CD8-positive, alpha-beta memory T cell (primary cell): ENCODE results near the gene GBP4. TPM values are rescaled to one million over a fixed set of nuclear protein-coding genes. Genes with fewer than 3 reads are reported as not detected.
A peak's percentile ranks its signal among the peaks of the same experiment; 100 is the strongest.

Source experiments
- CTCF ChIA-PET: fragments of 350-600 bp; sonication (Branson Sonifier 250); formaldehyde crosslinking; loops from one replicate; lab custom pipeline; 2021; ENCODE audit warnings: antibody characterized with exemption; lab: Charles Lee
- POLR2A ChIA-PET: fragments of 350-600 bp; sonication (Branson Sonifier 250); formaldehyde crosslinking; loops from one replicate; lab custom pipeline; 2021; ENCODE audit warnings: antibody characterized with exemption; lab: Charles Lee
- DNase-seq, 5 donors: peaks; one replicate each; pipeline versions ENCODE4 v3.0.0 to v3.0.0-alpha.2; 2020 to 2022; ENCODE audit warnings: mixed read lengths in 1 of 5
- H3K27ac ChIP-seq: one replicate; pipeline ENCODE4 v1.7.0; 2013; ENCODE audit warnings: low read depth, mild to moderate bottlenecking, low read length, moderate library complexity
- H3K27me3 ChIP-seq: 2 replicates; pipeline ENCODE4 v1.7.0; 2013; ENCODE audit warnings: low read length, mild to moderate bottlenecking; ENCODE audit not compliant: insufficient read depth, poor library complexity, severe bottlenecking
- H3K36me3 ChIP-seq: 2 replicates; pipeline ENCODE4 v1.7.0; 2013; ENCODE audit warnings: mild to moderate bottlenecking, low read length, moderate library complexity; ENCODE audit not compliant: insufficient read depth
- H3K4me1 ChIP-seq: 2 replicates; pipeline ENCODE4 v1.7.0; 2013; ENCODE audit warnings: mild to moderate bottlenecking, low read length, moderate library complexity; ENCODE audit not compliant: insufficient read depth
- H3K4me3 ChIP-seq: 2 replicates; pipeline ENCODE4 v1.7.0; 2013; ENCODE audit warnings: mild to moderate bottlenecking, low read length
- H3K9me3 ChIP-seq: 2 replicates; pipeline ENCODE4 v1.7.0; 2013; ENCODE audit warnings: mild to moderate bottlenecking, low read length
- H3K27ac Mint-ChIP-seq, 8 donors: one replicate each; pipeline ENCODE4 v1.8.0; 2020 to 2021; ENCODE audit warnings: mixed read lengths in 8 of 8, mild to moderate bottlenecking in 6 of 8, inconsistent platforms in 3 of 8, moderate library complexity in 3 of 8
- H3K27me3 Mint-ChIP-seq, 2 donors: one replicate each; pipeline ENCODE4 v1.8.0; 2020 to 2021; ENCODE audit warnings: mixed read lengths in 2 of 2, mild to moderate bottlenecking in 1 of 2, moderate library complexity in 1 of 2
- H3K36me3 Mint-ChIP-seq, 3 donors: one replicate each; pipeline ENCODE4 v1.8.0; 2020 to 2021; ENCODE audit warnings: mixed read lengths in 3 of 3, inconsistent platforms in 1 of 3, mild to moderate bottlenecking in 1 of 3
- H3K4me1 Mint-ChIP-seq, 3 donors: one replicate each; pipeline ENCODE4 v1.8.0; 2020 to 2021; ENCODE audit warnings: mixed read lengths in 3 of 3, inconsistent platforms in 1 of 3, mild to moderate bottlenecking in 1 of 3
- H3K4me3 Mint-ChIP-seq, 7 donors: one replicate each; pipeline ENCODE4 v1.8.0; 2020 to 2021; ENCODE audit warnings: mixed read lengths in 7 of 7, mild to moderate bottlenecking in 6 of 7, moderate library complexity in 4 of 7, inconsistent platforms in 2 of 7
- H3K9me3 Mint-ChIP-seq, 5 donors: one replicate each; pipeline ENCODE4 v1.8.0; 2020 to 2022; ENCODE audit warnings: mixed read lengths in 5 of 5, mild to moderate bottlenecking in 3 of 5, moderate library complexity in 2 of 5, inconsistent platforms in 1 of 5
- polyA plus RNA-seq: library from polyadenylated mRNA; unstranded; fragments of 300-500 nt; fragmentation: Illumina TruSeq; gene quantifications from one replicate; pipeline ENCODE4 v1.2.3, GENCODE V29; 2021
- total RNA-seq, 2 experiments: library from RNA; stranded (reverse); gene quantifications; one replicate each; pipeline ENCODE4 v1.2.3, GENCODE V29; 2021

The GBP4 gene
- total and polyA plus RNA-seq, 3 experiments from 2014 or later, result 24.2 to 48.3 (median 26.6) TPM

DNA sequence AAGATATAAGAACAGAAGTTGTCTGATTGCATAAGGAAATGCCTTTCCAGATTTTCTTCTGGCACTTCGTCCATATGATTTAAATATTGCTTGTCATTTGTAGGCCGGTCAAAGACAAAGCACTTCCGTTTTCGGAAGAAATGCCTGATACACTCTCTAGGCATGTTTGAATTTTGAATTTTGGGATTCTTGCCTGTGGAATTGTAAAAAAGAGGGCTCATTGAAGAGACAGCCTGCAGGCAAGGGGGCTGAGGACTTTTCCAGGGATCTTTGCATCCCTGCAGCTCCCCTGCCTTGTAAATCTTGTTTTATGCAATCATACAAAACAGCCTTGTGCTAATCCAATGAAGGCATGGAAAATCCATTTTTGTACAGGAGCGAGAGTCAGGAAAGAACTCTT, 7.4 kb downstream of the GBP4 start:
- peaks cover 54 to 89% (median 83%) of the 10 kb centered on the region in 3 donors for H3K4me1 Mint-ChIP-seq
- peaks cover 27% of the 10 kb centered on the region for H3K36me3 ChIP-seq
- H3K4me1 ChIP-seq, result peaks cover 26% of the 10 kb centered on the region
- no peaks in the 10 kb centered on the region for H3K27me3 ChIP-seq
- no peak overlapping the region for H3K4me3 Mint-ChIP-seq
- H3K27ac ChIP-seq, result no peak overlapping the region
- H3K36me3 Mint-ChIP-seq, result peaks cover 14 to 97% (median 59%) of the 10 kb centered on the region in 3 donors
- H3K27me3 Mint-ChIP-seq, result no peaks in the 10 kb centered on the region
- no peak for DNase-seq
- ChIA-PET CTCF (no interaction called here), POLR2A (no interaction called here)
- no peak overlapping the region for H3K4me3 ChIP-seq
- H3K9me3 ChIP-seq, result no peaks in the 10 kb centered on the region
- H3K9me3 Mint-ChIP-seq, result no peaks in the 10 kb centered on the region
- H3K27ac Mint-ChIP-seq, result peak overlapping the region in 4 of 8 donors; percentile 6 to 60 (median 55)

DNA sequence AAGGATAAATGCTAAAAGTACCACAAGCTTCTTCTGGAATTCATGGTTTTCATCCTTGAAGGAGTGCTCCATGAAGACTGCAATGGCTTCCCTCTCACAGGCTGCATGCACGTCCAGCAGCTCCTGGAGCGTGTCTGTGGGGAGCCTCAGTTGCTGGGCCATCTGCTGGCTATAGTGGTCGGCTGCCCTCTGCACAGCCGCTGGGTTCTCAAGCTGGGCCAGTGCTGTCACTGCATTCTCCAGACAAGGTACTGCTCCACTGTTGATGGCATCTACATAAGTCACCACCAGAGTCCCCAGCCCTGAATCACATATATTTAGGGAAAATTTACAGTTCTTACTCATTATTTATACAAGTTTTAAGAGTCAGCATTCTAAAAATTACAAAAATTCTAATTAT, 8.7 kb downstream of the GBP4 start:
- POLR2A ChIA-PET, result no interaction called here
- Mint-ChIP-seq H3K36me3 (peaks cover 21 to 98% (median 59%) of the 10 kb centered on the region in 3 donors), H3K27ac (peak overlapping the region in 4 of 8 donors; percentile 25 to 92 (median 52)), H3K4me1 (peaks cover 41 to 76% (median 70%) of the 10 kb centered on the region in 3 donors), H3K27me3 (no peaks in the 10 kb centered on the region), H3K9me3 (no peaks in the 10 kb centered on the region), H3K4me3 (no peak overlapping the region)
- Histone ChIP-seq H3K27ac (no peak overlapping the region), H3K9me3 (no peaks in the 10 kb centered on the region), H3K36me3 (peaks cover 40% of the 10 kb centered on the region), H3K4me1 (peaks cover 14% of the 10 kb centered on the region), H3K4me3 (no peak overlapping the region), H3K27me3 (no peaks in the 10 kb centered on the region)
- DNase-seq, result no peak
- CTCF ChIA-PET, result interaction anchor here (0.9 to 1.5 kb wide), 2 partner anchors 9 to 168 kb away, joined by 3 to 5 read pairs; partner anchors contain the start of gene GBP4

DNA sequence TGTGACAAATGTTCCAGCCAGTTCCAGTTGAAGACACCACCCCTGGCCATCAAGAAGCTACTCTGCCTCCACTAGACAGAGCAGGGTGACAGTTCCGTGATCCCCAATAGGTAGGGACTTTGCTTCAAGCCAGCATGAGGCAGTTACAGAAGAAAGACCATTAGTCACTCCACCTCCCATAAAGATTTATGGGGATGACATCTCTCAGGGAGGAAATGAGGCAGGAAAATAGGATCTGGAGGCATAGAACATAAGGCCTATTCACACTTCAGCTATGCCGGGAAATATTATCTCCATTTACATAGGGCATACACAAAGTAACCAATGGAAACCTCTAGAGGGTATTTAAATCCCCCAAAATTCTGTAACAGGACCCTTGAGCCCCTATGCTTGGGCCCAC, 19.4 kb downstream of the GBP4 start:
- ChIA-PET POLR2A (interaction anchor here (0.7 kb wide), 1 partner anchor 29 kb away, joined by 3 read pairs; no protein-coding TSS in a partner anchor), CTCF (no interaction called here)
- Mint-ChIP-seq H3K27ac (peak overlapping the region in 1 of 8 donors; percentile 33), H3K27me3 (no peaks in the 10 kb centered on the region), H3K4me1 (peaks cover 4 to 10% (median 4%) of the 10 kb centered on the region in 3 donors), H3K4me3 (no peak overlapping the region), H3K9me3 (peaks cover 0 to 2% (median under 1%) of the 10 kb centered on the region in 5 donors), H3K36me3 (peaks cover 28 to 31% (median 30%) of the 10 kb centered on the region in 3 donors)
- Histone ChIP-seq H3K36me3 (peaks cover 15% of the 10 kb centered on the region), H3K27ac (no peak overlapping the region), H3K27me3 (no peaks in the 10 kb centered on the region), H3K4me3 (no peak overlapping the region), H3K9me3 (no peaks in the 10 kb centered on the region), H3K4me1 (no peaks in the 10 kb centered on the region)
- no peak for DNase-seq

DNA sequence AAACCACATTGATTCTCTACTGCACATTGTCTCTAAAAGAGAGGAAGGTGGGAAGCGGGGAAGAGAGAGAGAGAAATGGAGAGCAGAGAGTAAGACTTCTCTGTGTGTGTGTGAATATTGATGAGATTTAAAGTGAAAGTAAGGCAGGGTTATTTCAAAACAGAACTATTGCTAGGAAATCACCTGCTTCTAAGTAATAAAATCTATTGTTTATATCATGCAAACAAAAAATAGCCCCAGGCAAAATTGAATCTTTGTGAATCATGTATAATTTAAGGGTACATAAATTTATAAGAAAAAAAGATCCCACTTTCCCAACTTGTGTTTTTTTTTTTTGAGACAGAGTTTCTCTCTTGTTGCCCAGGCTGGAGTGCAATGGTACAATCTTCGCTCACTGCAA, 21.8 kb downstream of the GBP4 start:
- H3K4me1 Mint-ChIP-seq, result peaks cover 3 to 6% (median 4%) of the 10 kb centered on the region in 3 donors
- CTCF ChIA-PET, result no interaction called here
- H3K27me3 ChIP-seq, result no peaks in the 10 kb centered on the region

DNA sequence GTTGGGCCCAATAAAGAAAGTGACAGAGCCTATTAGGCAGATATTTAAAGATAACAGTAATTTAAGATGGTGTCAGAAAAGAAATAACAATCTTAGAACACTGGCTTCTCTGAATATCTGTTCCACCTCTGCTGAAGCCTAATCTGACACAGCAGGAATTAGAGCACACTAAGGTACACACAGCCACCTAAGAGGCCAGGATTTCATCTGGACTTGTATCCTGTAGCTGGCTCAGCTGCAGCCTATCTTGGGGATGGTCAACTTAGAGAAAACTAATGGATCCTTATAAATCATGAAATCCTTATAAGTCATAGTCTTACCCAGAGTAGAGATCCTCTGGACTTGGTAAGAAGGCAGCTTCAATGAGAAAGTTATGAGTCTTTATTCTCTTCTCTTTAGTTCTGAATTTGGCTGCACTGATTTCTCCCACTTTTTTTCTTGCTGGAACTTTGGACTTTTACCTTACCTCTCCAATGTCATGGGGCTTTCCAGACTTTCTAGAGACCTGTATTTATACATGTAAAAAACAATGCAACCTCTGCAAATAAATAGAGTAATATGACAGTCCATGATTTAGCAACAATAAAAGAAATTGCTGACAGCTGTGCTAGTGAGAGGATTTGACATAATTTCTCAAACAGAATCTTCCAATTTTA, 23.0 kb downstream of the GBP4 start, which contains the start of gene GBP7:
Gene GBP7 (minus strand): TSS at position 403 of the 656 bp plus-strand sequence. CDS start 4,068 bp downstream, outside the sequence.
- Mint-ChIP-seq H3K4me1 (peaks cover 0 to 7% (median 6%) of the 10 kb centered on the region in 3 donors), H3K9me3 (no peaks in the 10 kb centered on the region), H3K27me3 (no peaks in the 10 kb centered on the region), H3K27ac (peak within 1 kb of the TSS in 1 of 8 donors; percentile 64), H3K4me3 (no peak within 1 kb of the TSS), H3K36me3 (peaks cover 0 to 5% (median 0%) of the 10 kb centered on the region in 3 donors)
- Histone ChIP-seq H3K36me3 (no peaks in the 10 kb centered on the region), H3K4me3 (no peak within 1 kb of the TSS), H3K4me1 (no peaks in the 10 kb centered on the region), H3K9me3 (no peaks in the 10 kb centered on the region), H3K27me3 (no peaks in the 10 kb centered on the region), H3K27ac (no peak within 1 kb of the TSS)
- DNase-seq, result no peak
- POLR2A ChIA-PET, result no interaction called here
- CTCF ChIA-PET, result no interaction called here

More for the DNA sequence above, 21.8 kb downstream of the GBP4 start:
- Mint-ChIP-seq H3K4me3 (no peak overlapping the region), H3K27me3 (no peaks in the 10 kb centered on the region), H3K36me3 (peaks cover 8 to 9% (median 9%) of the 10 kb centered on the region in 3 donors), H3K9me3 (no peaks in the 10 kb centered on the region), H3K27ac (no peak overlapping the region)
- Histone ChIP-seq H3K9me3 (no peaks in the 10 kb centered on the region), H3K4me3 (no peak overlapping the region), H3K27ac (no peak overlapping the region), H3K36me3 (no peaks in the 10 kb centered on the region), H3K4me1 (no peaks in the 10 kb centered on the region)
- POLR2A ChIA-PET, result no interaction called here
- DNase-seq, result no peak

DNA sequence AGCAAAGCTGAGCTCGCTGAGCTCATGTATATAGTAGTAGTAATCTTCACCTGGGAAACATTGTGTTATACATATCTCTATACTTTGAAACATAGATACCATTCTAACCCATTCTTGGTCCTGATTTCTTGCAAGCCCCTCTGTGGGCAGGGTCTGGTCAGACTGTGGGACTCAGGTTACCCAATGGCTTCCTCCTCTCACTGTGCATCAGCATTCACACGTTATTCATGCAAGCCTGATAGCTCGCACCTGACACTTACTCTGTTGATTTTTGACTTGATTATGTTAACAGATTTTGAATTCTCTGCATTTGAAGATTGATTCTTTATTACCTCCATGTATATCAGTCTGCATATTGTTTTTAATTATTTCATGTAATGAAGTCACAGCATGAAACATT, 24.3 kb downstream of the GBP4 start:
- Histone ChIP-seq H3K27ac (no peak overlapping the region), H3K4me1 (no peaks in the 10 kb centered on the region), H3K27me3 (no peaks in the 10 kb centered on the region), H3K9me3 (no peaks in the 10 kb centered on the region), H3K36me3 (no peaks in the 10 kb centered on the region), H3K4me3 (no peak overlapping the region)
- Mint-ChIP-seq H3K36me3 (peaks cover 0 to 5% (median 0%) of the 10 kb centered on the region in 3 donors), H3K27ac (no peak overlapping the region), H3K9me3 (no peaks in the 10 kb centered on the region), H3K27me3 (no peaks in the 10 kb centered on the region), H3K4me3 (no peak overlapping the region), H3K4me1 (peaks cover 0 to 7% (median 6%) of the 10 kb centered on the region in 3 donors)
- ChIA-PET CTCF (no interaction called here), POLR2A (no interaction called here)
- DNase-seq, result no peak

DNA sequence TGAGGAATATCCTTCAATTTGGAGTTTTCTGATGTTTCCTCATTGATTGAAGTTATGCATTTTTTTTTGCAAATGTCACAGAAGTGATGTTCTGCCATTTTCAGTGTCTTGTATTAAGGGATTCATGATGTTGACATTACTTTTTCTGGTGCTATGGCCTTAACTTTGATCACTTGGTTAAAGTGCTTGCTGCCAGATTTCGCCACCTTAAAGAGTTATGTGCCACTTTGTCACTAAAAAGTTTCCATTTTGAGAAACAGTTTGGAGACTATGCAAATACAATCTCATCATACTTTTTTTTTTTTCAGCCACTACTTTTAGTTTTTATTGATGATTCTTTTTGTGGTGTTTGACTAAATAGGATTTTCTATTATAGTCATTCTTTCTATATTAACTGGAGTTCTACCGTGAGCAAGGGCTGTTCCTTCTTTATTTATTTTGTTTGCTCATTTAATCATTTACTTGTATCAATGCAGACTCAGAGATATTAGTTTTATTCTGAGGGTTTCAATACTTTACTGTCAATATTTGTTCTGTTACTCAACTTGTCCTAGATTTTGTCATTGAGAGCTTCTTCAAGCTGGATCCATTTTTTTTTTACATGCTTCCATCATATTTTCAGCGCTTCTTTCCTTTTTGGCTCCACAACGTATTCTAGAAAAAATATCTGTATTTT, 26.1 kb downstream of the GBP4 start:
- Histone ChIP-seq H3K27me3 (no peaks in the 10 kb centered on the region), H3K36me3 (no peaks in the 10 kb centered on the region), H3K27ac (no peak overlapping the region), H3K4me3 (no peak overlapping the region), H3K4me1 (no peaks in the 10 kb centered on the region), H3K9me3 (no peaks in the 10 kb centered on the region)
- Mint-ChIP-seq H3K36me3 (peaks cover 0 to 5% (median 5%) of the 10 kb centered on the region in 3 donors), H3K27ac (peak overlapping the region in 1 of 8 donors; percentile 49), H3K4me3 (no peak overlapping the region), H3K27me3 (no peaks in the 10 kb centered on the region), H3K9me3 (no peaks in the 10 kb centered on the region), H3K4me1 (peaks cover 0 to 7% (median 6%) of the 10 kb centered on the region in 3 donors)
- ChIA-PET CTCF (no interaction called here), POLR2A (no interaction called here)
- no peak for DNase-seq

DNA sequence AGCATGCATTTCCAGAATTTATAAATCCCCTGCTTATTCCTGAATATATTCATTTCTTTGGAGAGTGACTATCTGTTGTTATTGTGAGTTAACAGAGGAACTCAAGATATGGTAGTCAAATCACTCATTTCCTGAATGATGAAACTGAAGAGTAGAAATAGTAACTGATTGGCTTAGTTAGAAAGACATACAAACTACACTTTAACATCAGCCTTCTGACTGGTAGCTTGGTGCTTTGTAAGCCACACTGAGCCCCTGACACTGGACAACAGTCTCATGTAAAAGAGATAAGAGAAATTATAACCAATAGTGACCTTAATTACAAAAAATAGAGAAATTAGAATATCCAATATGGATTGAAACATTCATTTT, 27.7 kb downstream of the GBP4 start:
- peaks cover 0 to 3% (median 0%) of the 10 kb centered on the region in 3 donors for H3K4me1 Mint-ChIP-seq
- H3K27me3 Mint-ChIP-seq, result no peaks in the 10 kb centered on the region
- DNase-seq, result no peak
- CTCF ChIA-PET, result no interaction called here
- Histone ChIP-seq H3K9me3 (no peaks in the 10 kb centered on the region), H3K27ac (no peak overlapping the region), H3K4me3 (no peak overlapping the region), H3K4me1 (no peaks in the 10 kb centered on the region), H3K27me3 (no peaks in the 10 kb centered on the region), H3K36me3 (no peaks in the 10 kb centered on the region)
- no peak overlapping the region for H3K27ac Mint-ChIP-seq
- no peak overlapping the region for H3K4me3 Mint-ChIP-seq
- H3K36me3 Mint-ChIP-seq, result peaks cover 0 to 5% (median 5%) of the 10 kb centered on the region in 3 donors
- H3K9me3 Mint-ChIP-seq, result no peaks in the 10 kb centered on the region
- POLR2A ChIA-PET, result no interaction called here
